GM18867 (cell line): ENCODE data around the gene ITGB1.
"Not testable (repeated sequence)": the region's sequence is repeated elsewhere in the genome, so short reads cannot be mapped to it uniquely, and the experiment has no call there.

ENCODE experiments used
- ATAC-seq: cut with Tn5 transposase; IDR thresholded peaks from one replicate; pipeline ENCODE4 v1.9.1; 2021; ENCODE audit warnings: mild to moderate bottlenecking, moderate library complexity; ENCODE audit not compliant: unreplicated experiment

The ITGB1 gene

GRCh38 chr10:32940321-32941301 is 17.4 kb downstream of the ITGB1 start:
- ATAC-seq, result no peak

GRCh38 chr10:32939296-32940111 is 18.5 kb downstream of the ITGB1 start:
- no peak for ATAC-seq

GRCh38 chr10:32938554-32939061 is 19.4 kb downstream of the ITGB1 start:
- no peak for ATAC-seq

GRCh38 chr10:32937911-32938424 is 20.1 kb downstream of the ITGB1 start:
- ATAC-seq, result no peak

GRCh38 chr10:32932225-32932729 is 25.8 kb downstream of the ITGB1 start:
- ATAC-seq, result no peak

GRCh38 chr10:32931593-32931992 is 26.4 kb downstream of the ITGB1 start:
- ATAC-seq, result no peak

GRCh38 chr10:32930036-32930435 is 28.0 kb downstream of the ITGB1 start:
- no peak for ATAC-seq

- ATAC-seq, result no peak
Observed at GRCh38 chr10:32929634-32930033, 28.4 kb downstream of the ITGB1 start.

GRCh38 chr10:32927750-32928149 is 30.3 kb downstream of the ITGB1 start:
- no peak for ATAC-seq

- no peak for ATAC-seq
Observed at GRCh38 chr10:32923849-32924248, 34.2 kb downstream of the ITGB1 start.

- ATAC-seq, result no peak
Observed at GRCh38 chr10:32923134-32923533, 34.9 kb downstream of the ITGB1 start.

GRCh38 chr10:32922170-32922569 is 35.9 kb downstream of the ITGB1 start:
- no peak for ATAC-seq

- ATAC-seq, result not testable (repeated sequence)
Observed at GRCh38 chr10:32917817-32918216, 40.2 kb downstream of the ITGB1 start.

- ATAC-seq, result no peak
Observed at GRCh38 chr10:32911285-32912016, 46.6 kb downstream of the ITGB1 start.

- not testable (repeated sequence) for ATAC-seq
Observed at GRCh38 chr10:32909970-32910369, 48.1 kb downstream of the ITGB1 start.

- no peak for ATAC-seq
Observed at GRCh38 chr10:32909456-32909855, 48.6 kb downstream of the ITGB1 start.

- ATAC-seq, result no peak
Observed at GRCh38 chr10:32906595-32906994, 51.4 kb downstream of the ITGB1 start.

GRCh38 chr10:32905466-32905865 is 52.6 kb downstream of the ITGB1 start:
- no peak for ATAC-seq

- ATAC-seq, result no peak
Observed at GRCh38 chr10:32901815-32902214, 56.2 kb downstream of the ITGB1 start.

- not testable (repeated sequence) for ATAC-seq
Observed at GRCh38 chr10:32895200-32895968, 62.6 kb downstream of the ITGB1 start.
